Measurements from ENCODE around the gene WDCP. TPM values are rescaled to one million over a fixed set of nuclear protein-coding genes. Genes with fewer than 3 reads are reported as not detected.
A peak's percentile ranks its signal among the peaks of the same experiment; 100 is the strongest.
"Not testable (repeated sequence)": the region's sequence is repeated elsewhere in the genome, so short reads cannot be mapped to it uniquely, and the experiment has no call there.

WDCP gene
- total and polyA plus RNA-seq, 9 donors = 7.9 to 11.3 (median 9.9) TPM

DNA sequence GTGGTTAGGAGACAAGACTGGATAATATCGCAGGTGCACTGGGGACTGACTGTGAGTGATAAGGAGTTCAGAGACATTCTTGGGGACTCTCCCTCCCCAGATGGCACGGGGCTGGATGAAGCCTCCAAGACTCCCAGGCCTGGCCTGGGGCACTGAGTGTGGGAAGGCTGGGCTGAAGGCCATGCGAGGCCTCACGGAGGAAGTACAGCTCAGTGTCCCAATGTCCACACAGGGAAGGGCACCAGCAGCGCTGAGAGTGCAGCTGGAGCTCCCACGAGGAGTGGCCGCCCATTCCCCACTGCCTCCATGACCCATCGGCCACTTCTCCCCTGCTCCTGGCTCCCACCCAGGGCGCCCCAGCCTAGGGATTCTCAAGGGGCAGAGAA, 30.8 kb downstream of the WDCP start:
- no peak overlapping the region for H3K27ac ChIP-seq (ENCODE audit: low read length)
- no peak overlapping the region for H3K4me3 ChIP-seq (ENCODE audit: low read length)
- 61% methylated on average over 3 of the region's 9 CpGs for WGBS (ENCODE audit: insufficient coverage)
- no peaks in the 10 kb centered on the region for H3K9me3 ChIP-seq (replicated peaks; ENCODE audit: control insufficient read depth, low read depth, low read length)
- DNase-seq = no peak
- no peaks in the 10 kb centered on the region for H3K4me1 ChIP-seq (ENCODE audit: control insufficient read depth, insufficient read depth, low read length)
- no peaks in the 10 kb centered on the region for H3K36me3 ChIP-seq (ENCODE audit: control insufficient read depth, insufficient read depth, low read length)
- H3K27me3 ChIP-seq (ENCODE audit: control insufficient read depth, insufficient read depth, low read length) = peaks cover 9% of the 10 kb centered on the region

- no peaks in the 10 kb centered on the region for H3K9me3 ChIP-seq (replicated peaks; ENCODE audit: control insufficient read depth, low read depth, low read length)
- H3K4me3 ChIP-seq (ENCODE audit: low read length) = no peak overlapping the region
- 56% methylated on average over 6 of the region's 11 CpGs for WGBS (ENCODE audit: insufficient coverage)
- no peaks in the 10 kb centered on the region for H3K36me3 ChIP-seq (ENCODE audit: control insufficient read depth, insufficient read depth, low read length)
- H3K27ac ChIP-seq (ENCODE audit: low read length) = no peak overlapping the region
- peaks cover 15% of the 10 kb centered on the region for H3K27me3 ChIP-seq (ENCODE audit: control insufficient read depth, insufficient read depth, low read length)
- DNase-seq = no peak
- H3K4me1 ChIP-seq (ENCODE audit: control insufficient read depth, insufficient read depth, low read length) = no peaks in the 10 kb centered on the region
Measured at GRCh38 chr2:24015562-24016375, 31.4 kb downstream of the WDCP start.

DNA sequence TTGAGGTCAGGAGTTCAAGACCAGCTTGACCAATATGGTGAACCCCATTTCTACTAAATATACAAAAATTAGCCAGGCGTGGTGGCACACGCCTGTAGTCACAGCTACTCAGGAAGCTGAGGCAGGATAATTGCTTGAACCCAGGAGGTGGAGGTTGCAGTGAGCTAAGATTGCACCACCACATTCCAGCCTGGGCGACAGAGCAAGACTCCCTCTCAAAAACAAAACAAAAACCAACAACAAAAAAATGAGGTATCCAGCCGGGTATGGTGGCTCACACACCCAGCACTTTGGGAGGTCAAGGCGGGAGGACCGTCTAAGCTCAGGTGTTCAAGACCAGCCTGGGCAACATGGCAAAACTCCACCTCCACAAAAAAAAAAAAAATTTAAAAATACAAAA, 32.3 kb downstream of the WDCP start:
- not testable (repeated sequence) for H3K27ac ChIP-seq (ENCODE audit: low read length); H3K4me1 ChIP-seq (ENCODE audit: control insufficient read depth, insufficient read depth, low read length); DNase-seq; H3K4me3 ChIP-seq (ENCODE audit: low read length); H3K9me3 ChIP-seq (replicated peaks; ENCODE audit: control insufficient read depth, low read depth, low read length); H3K36me3 ChIP-seq (ENCODE audit: control insufficient read depth, insufficient read depth, low read length)
- whole genome bisulfite sequencing (ENCODE audit: insufficient coverage) = no CpG with 5 or more reads among the region's 6 CpGs
- H3K27me3 ChIP-seq (ENCODE audit: control insufficient read depth, insufficient read depth, low read length) = peaks cover 23% of the 10 kb centered on the region

GRCh38 chr2:24012521-24013188, 34.5 kb downstream of the WDCP start:
- Histone ChIP-seq H3K4me1 (ENCODE audit: control insufficient read depth, insufficient read depth, low read length) (peaks cover 12% of the 10 kb centered on the region), H3K27me3 (ENCODE audit: control insufficient read depth, insufficient read depth, low read length) (peaks cover 33% of the 10 kb centered on the region), H3K36me3 (ENCODE audit: control insufficient read depth, insufficient read depth, low read length) (no peaks in the 10 kb centered on the region), H3K9me3 (replicated peaks; ENCODE audit: control insufficient read depth, low read depth, low read length) (no peaks in the 10 kb centered on the region), H3K27ac (ENCODE audit: low read length) (no peak overlapping the region), H3K4me3 (ENCODE audit: low read length) (no peak overlapping the region)
- no peak for DNase-seq
- WGBS (ENCODE audit: insufficient coverage) = 88% methylated on average over 1 of the region's 9 CpGs

GRCh38 chr2:24011250-24012104, 35.7 kb downstream of the WDCP start:
- H3K4me3 ChIP-seq (ENCODE audit: low read length) = no peak overlapping the region
- WGBS (ENCODE audit: insufficient coverage) = 100% methylated on average over 1 of the region's 7 CpGs
- H3K9me3 ChIP-seq (replicated peaks; ENCODE audit: control insufficient read depth, low read depth, low read length) = no peaks in the 10 kb centered on the region
- no peak for DNase-seq
- peaks cover 33% of the 10 kb centered on the region for H3K27me3 ChIP-seq (ENCODE audit: control insufficient read depth, insufficient read depth, low read length)
- H3K27ac ChIP-seq (ENCODE audit: low read length) = no peak overlapping the region
- peaks cover 12% of the 10 kb centered on the region for H3K4me1 ChIP-seq (ENCODE audit: control insufficient read depth, insufficient read depth, low read length)
- H3K36me3 ChIP-seq (ENCODE audit: control insufficient read depth, insufficient read depth, low read length) = no peaks in the 10 kb centered on the region

GRCh38 chr2:24010477-24011249, 36.5 kb downstream of the WDCP start:
- DNase-seq = no peak
- H3K36me3 ChIP-seq (ENCODE audit: control insufficient read depth, insufficient read depth, low read length) = no peaks in the 10 kb centered on the region
- H3K4me3 ChIP-seq (ENCODE audit: low read length) = peak overlapping the region; percentile 47

DNA sequence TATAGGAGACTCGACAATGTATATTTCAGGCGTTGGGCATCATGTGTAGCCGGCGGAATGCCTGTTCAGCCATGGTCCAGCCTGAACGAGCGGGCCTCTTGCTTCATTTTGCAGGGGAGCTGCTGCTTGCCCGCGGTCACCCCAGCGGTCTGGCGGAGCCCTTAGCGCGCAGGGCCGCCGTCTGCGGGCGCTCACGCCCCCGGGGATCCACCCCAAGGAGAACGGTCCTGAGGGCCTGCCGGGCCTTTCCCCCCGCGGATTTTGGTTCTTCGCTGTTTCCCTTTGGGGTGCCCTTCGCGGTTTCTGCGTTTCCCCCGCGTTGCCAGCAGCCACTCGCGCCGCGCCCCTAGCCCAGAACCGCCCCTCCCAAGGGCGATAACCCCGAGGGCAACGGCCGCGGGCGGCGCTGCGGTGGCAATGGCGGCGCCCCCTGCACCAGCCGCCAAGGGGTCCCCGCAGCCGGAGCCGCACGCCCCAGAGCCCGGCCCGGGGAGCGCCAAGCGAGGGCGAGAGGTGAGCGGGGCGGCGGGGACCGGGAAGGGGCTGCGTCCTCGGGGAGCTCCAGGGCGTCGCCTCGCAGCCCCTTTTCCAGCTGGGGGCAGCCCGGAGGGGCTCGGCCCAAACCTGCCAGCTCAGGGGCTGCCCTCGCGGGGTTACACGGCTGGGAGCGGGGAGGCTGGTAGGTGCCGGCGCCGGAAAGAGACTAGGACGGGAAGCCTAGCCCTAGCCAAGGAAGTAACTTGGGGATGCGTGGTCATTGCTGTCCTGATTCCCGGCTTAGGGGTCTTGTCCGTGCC, 37.3 kb downstream of the WDCP start, which contains the start of gene MFSD2B:
Gene MFSD2B (plus strand): TSS at position 406 of the 797 bp plus-strand sequence. CDS start 12 bp downstream, at position 418.
- peak within 1 kb of the TSS; percentile 47 for H3K4me3 ChIP-seq (ENCODE audit: low read length)
- H3K36me3 ChIP-seq (ENCODE audit: control insufficient read depth, insufficient read depth, low read length) = no peaks in the 10 kb centered on the region
- peaks cover 33% of the 10 kb centered on the region for H3K27me3 ChIP-seq (ENCODE audit: control insufficient read depth, insufficient read depth, low read length)
- H3K9me3 ChIP-seq (replicated peaks; ENCODE audit: control insufficient read depth, low read depth, low read length) = no peaks in the 10 kb centered on the region
- WGBS (ENCODE audit: insufficient coverage) = 2% methylated on average over 72 of the region's 75 CpGs
- peaks cover 12% of the 10 kb centered on the region for H3K4me1 ChIP-seq (ENCODE audit: control insufficient read depth, insufficient read depth, low read length)
- no peak within 1 kb of the TSS for H3K27ac ChIP-seq (ENCODE audit: low read length)
- no peak for DNase-seq

More at GRCh38 chr2:24010477-24011249, 36.5 kb downstream of the WDCP start:
- Histone ChIP-seq H3K4me1 (ENCODE audit: control insufficient read depth, insufficient read depth, low read length) (peaks cover 12% of the 10 kb centered on the region), H3K9me3 (replicated peaks; ENCODE audit: control insufficient read depth, low read depth, low read length) (no peaks in the 10 kb centered on the region), H3K27ac (ENCODE audit: low read length) (no peak overlapping the region), H3K27me3 (ENCODE audit: control insufficient read depth, insufficient read depth, low read length) (peaks cover 33% of the 10 kb centered on the region)
- 29% methylated on average over 30 of the region's 37 CpGs for WGBS (ENCODE audit: insufficient coverage)

- Histone ChIP-seq H3K4me3 (ENCODE audit: low read length) (peak overlapping the region; percentile 47), H3K4me1 (ENCODE audit: control insufficient read depth, insufficient read depth, low read length) (peaks cover 12% of the 10 kb centered on the region), H3K36me3 (ENCODE audit: control insufficient read depth, insufficient read depth, low read length) (no peaks in the 10 kb centered on the region), H3K27me3 (ENCODE audit: control insufficient read depth, insufficient read depth, low read length) (peaks cover 33% of the 10 kb centered on the region), H3K9me3 (replicated peaks; ENCODE audit: control insufficient read depth, low read depth, low read length) (no peaks in the 10 kb centered on the region), H3K27ac (ENCODE audit: low read length) (no peak overlapping the region)
- 63% methylated on average over 8 of the region's 9 CpGs for whole genome bisulfite sequencing (ENCODE audit: insufficient coverage)
- DNase-seq = no peak
Measured at GRCh38 chr2:24009367-24009679, 37.9 kb downstream of the WDCP start.
